Right lung (tissue), 5 donors: ENCODE measurements around the gene PLA2G10. TPM values are rescaled to one million over a fixed set of nuclear protein-coding genes. Genes with fewer than 3 reads are reported as not detected.
A peak's percentile ranks its signal among the peaks of the same experiment; 100 is the strongest.
"Not testable (repeated sequence)": the region's sequence is repeated elsewhere in the genome, so short reads cannot be mapped to it uniquely, and the experiment has no call there.

ENCODE experiments used
- DNase-seq, 2 donors: peaks; one replicate each; pipeline ENCODE4 v3.0.0-alpha.2; 2013
- polyA plus RNA-seq, 5 donors: library from polyadenylated mRNA; unstranded; fragments of 120-200 nt; gene quantifications; one replicate each; pipeline versions ENCODE4 v1.2.1 to v1.2.3, GENCODE V29; 2013; ENCODE audit warnings: inconsistent platforms in 1 of 5, low replicate concordance in 1 of 5; ENCODE audit not compliant: insufficient read length in 5 of 5, insufficient read depth in 1 of 5

The PLA2G10 gene
- polyA plus RNA-seq, 5 donors = 0.31 to 0.69 (median 0.42) TPM; not detected in 1

DNA sequence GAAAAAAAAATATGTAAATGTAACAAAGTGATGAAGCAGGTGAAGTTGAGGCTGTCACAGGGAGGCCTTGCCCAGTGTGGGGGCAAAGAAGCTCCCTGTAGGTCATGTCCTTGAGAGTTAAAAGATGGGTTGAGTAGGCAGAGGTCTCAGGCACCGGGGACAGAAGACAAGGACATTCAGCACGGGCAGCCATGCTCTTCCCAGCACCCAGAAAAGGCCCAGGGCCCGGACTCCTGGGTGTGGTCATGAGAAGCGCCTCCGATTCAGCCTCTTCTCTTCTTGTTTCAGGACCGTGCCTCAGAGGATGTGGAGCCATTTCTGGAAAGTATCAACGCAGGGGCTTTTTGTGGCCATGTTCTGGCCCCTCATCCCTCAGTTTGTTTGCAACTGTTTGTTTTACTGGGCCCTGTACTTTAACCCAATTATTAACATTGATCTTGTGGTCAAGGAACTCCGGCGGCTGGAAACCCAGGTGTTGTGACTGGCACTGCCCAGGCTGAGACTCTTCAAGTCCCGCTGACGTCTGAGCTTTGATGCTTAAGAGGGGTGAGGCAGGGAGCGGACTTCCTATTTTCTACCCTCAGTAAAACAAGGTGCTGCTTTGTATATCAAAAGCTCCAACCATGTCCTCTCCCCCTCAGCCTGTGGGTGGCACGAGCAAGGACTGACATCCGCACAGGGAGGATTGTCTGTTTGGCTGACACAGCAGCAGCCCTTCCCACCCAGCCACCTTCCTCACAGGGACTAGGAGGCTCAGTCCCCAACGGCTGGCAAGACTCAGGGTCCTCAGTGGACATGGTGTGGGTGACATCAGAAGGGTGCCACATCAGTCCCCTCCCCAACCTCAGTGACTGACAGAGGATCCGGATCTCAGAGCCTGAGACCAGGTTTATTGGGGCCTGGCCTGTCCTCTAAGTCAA, 26.5 kb downstream of the PLA2G10 start:
- DNase-seq = no peak

DNA sequence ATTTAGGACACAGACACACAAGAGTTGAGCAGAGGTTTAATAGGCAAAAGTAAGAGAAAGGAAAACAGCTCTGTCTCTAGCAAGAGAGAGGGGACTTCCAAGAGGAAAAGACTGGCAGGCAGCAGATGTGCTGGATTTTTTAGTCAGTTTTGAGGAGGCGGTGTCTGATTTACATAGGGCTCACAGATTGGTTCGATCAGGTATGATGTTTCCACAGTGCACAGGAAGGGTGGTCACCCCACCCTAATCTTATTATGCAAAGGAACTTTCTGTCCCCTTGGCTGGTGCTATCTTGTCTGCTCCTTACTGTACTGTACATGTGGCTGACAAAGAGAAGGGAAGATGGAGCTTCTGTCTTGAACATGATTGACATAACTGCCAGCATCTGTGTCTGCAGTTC, 36.0 kb downstream of the PLA2G10 start:
- DNase-seq = no peak

DNA sequence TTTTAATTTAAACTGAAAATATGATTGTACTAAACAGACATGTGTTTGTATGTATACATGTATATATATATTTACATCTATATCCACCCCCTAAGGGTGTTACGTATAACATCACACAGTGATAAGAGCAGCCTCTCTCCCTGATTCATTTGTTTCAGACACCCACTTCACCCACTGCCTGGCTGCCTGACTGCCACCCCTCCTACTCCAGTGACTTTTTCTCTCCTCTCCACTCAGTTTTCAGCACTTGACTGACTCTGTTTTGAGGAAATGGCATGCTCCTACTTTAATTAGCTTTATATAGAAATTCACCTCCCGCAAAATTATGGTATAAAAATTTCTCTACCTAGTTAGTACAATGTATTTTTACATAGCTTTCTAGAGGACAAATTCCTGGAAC, 41.4 kb downstream of the PLA2G10 start:
- DNase-seq = no peak

DNA sequence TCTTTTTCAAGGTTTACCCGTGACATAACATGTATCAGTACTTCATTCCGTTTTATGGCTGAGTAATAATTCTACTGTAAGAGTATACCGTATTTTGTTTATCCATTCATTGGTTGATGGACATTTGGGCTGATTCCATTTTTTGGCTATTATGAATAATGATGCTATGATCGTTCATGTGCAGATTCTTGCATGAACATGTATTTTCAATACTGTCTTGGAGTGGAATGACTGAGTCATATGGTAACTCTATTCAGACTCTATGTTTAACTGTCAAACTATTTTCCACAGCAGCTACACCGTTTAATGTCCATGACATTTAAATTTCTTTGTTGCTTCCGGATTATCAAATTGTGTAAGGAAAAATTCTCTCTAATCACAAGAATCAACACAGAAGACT, 43.5 kb downstream of the PLA2G10 start:
- DNase-seq = no peak

DNA sequence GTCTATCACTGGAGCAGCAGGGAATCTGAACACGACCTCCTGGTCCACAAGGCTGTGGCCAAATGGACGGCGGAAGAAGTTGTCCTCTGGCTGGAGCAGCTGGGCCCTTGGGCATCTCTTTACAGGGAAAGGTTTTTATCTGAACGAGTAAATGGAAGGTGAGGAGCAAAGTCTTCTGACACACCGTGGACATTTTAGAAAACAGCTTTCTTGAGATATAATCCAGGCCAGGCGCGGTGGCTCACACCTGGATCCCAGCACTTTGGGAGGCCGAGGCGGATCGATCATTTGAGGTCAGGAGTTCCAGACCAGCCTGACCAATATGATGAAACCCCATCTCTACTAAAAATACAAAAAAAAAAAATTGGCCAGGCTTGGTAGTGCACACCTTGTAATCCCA, 44.3 kb downstream of the PLA2G10 start:
- no peak for DNase-seq

DNA sequence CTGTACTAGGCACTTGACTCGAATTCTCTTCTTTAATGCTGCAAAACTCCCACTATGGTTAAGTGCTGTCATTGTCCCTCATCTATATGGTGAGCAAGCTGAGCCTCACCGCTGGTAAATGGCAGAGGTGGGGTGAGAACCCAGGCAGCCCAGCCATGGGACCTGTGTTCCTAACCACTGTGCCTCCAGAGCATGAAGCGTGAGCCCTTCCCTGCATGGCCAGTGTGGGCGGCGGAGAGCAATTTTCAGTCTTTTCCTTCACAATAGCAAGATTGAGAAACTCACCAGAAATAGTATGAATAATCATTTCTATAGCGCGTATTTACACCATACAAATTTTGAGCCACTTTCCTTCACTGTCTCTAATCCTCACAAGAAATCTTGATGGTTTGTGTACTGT, 52.2 kb downstream of the PLA2G10 start:
- DNase-seq = no peak

DNA sequence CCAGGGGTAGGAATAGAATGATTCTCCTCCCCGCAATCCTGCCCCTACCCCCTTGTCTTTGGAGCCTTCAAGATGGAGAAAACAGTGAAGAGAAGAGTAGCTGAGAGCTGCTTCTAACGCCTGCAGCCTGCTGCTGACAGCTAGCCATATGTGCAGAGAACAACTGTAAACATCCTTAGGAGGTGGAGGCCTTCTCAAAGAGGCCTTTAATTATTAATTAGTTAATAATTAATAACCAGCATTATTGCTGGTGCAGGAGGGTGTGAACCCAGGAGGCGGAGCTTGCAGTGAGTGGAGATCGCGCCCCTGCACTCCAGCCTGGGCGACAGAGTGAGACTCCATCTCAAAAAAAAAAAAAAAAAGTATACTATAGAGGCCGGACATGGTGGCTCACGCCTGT, 52.9 kb downstream of the PLA2G10 start:
- no peak for DNase-seq

DNA sequence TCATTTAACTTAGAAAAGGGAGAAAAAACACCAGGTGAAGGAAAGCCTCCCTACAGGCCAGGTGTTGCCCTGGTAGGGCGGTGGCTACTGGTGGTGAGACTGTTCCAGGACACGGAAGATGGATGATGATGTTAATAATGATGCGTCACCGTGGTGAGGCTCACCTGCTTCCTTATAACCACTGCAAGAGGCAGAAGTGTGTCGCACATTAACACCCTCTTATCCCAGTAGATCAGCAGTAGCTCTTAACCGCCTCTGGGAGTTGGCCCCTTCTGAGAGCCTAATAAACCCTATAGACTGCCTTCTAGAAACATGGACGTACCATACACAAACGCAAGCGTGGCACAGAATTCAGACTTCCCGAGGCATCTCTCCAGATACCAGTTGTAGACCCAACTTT, 53.6 kb downstream of the PLA2G10 start:
- no peak for DNase-seq

DNA sequence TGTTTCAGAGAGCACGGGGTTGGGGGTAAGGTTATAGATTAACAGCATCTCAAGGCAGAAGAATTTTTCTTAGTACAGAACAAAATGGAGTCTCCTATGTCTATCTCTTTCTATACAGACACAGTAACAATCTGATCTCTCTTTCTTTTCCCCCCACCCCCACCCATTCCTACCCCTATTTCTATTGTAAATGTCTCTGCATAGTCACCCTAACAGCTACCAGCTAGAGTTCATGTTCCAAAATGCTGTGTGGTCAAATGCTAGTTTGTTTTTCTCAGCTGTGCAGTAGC, 57.2 kb downstream of the PLA2G10 start:
- not testable (repeated sequence) for DNase-seq

DNA sequence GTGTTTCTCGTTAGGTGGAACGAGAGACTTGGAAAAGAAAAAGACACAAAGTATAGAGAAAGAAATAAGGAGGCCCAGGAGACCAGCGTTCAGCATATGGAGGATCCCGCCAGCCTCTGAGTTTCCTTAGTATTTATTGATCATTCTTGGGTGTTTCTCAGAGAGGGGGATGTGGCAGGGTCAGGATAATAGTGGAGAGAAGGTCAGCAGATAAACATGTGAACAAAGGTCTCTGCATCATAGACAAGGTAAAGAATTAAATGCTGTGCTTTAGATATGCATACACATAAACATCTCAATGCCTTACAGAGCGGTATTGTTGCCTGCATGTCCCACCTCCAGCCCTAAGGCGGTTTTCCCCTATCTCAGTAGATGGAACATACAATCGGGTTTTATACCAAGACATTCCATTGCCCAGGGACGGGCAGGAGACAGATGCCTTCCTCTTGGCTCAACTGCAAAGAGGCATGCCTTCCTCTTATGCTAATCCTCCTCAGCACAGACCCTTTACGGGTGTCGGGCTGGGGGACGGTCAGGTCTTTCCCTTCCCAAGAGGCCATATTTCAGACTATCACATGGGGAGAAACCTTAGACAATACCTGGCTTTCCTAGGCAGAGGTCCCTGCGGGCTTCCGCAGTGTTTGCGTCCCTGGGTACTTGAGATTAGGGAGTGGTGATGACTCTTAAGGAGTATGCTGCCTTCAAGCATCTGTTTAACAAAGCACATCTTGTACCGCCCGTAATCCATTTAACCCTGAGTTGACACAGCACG, 57.7 kb downstream of the PLA2G10 start:
- not testable (repeated sequence) for DNase-seq

DNA sequence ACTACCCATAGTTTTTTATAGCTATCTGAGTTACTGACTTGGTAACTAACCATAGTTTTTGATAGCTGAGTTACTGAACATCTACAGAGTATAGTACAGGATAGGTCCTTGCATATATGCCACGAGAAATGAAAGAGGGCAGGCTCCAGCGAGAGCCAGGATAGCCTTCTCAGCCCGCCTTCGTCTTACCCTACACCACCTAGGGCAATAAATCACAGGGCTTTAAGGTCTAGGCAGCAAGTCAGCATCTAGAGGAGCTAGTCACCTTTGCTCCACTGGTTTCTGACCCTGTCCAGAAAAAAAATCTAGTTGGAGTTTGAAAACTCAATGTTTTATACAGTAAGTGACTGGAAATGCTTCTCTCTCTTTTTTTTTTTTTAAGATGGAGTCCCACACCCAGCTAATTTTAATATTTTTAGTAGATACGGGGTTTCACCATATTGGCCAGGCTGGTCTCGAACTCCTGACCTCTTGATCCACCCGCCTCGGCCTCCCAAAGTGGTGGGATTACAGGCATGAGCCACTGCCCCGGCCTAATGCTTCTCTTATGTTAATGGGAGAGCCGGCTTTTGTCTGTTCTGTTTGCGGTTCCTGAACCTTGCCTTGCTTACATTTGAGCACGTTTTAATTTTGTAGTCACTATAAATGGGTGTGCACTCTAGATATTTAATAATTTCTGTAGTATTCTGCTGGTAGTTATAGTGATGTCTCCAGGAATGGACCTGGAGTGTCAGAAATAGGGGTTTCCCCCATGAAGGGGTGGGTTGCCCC, 58.5 kb downstream of the PLA2G10 start:
- DNase-seq = no peak

DNA sequence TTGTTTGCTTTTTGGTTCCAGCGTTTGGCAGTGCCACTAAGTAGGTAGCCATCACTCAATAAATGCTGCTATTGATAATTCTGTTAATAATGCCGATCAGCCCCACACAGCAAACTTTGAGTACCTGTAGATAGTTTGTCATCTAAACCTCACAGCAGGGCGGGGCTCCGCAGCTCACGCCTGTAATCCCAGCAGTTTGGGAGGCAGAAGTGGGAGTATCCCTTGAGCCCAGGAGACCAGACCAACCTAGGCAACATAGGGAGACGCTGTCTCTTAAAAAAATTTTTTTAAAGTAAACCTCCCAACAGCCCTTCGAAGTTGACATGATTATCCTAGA, 59.8 kb downstream of the PLA2G10 start:
- no peak for DNase-seq

DNA sequence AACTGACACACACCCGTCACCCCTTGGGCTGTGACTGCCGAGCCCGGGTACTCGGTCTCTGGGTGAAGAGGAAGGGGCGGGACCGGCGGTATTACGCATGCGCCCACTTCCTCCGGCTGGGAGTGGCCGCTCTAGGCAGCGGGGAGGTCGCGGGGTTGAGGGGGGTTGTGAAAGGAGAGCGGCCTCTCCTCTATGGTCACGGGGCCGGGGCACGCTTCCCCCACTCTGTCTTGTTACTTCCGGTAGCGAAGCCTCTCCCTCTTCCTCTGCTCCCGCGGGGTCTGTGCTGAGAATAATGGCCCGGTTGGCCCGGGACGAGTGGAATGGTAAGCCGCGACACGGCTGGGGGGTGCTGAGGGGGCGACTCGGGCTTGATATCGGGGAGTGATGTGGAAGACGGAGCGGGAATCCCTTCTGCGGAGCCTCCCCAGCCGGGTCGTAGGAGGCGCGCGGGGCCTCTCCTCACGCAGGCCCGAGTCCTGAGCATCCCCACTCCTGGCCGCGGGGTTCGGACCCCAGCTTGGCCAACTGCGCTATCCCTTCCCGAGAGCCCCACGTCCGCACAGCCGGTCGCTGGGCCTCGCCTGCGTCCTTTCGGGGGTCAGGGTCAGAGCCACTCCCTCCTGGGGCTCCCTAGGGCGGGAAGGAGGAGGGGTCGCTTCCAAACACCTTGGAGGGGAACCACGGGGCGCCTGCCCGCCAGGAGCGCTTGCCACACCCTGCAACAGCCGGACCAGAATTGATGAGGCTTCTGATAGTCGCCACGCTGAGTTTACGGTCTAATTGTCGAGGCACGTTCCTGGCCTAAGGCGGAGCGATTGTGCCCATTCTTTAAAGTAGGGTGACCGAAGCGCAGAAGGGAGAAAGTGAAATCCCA, 61.2 kb downstream of the PLA2G10 start, which contains the start of gene BFAR:
BFAR (plus strand) TSS at position 259 of the 877 bp plus-strand sequence. CDS start 11,396 bp downstream, outside the sequence.
- DNase-seq = peak; percentile 96 to 98

DNA sequence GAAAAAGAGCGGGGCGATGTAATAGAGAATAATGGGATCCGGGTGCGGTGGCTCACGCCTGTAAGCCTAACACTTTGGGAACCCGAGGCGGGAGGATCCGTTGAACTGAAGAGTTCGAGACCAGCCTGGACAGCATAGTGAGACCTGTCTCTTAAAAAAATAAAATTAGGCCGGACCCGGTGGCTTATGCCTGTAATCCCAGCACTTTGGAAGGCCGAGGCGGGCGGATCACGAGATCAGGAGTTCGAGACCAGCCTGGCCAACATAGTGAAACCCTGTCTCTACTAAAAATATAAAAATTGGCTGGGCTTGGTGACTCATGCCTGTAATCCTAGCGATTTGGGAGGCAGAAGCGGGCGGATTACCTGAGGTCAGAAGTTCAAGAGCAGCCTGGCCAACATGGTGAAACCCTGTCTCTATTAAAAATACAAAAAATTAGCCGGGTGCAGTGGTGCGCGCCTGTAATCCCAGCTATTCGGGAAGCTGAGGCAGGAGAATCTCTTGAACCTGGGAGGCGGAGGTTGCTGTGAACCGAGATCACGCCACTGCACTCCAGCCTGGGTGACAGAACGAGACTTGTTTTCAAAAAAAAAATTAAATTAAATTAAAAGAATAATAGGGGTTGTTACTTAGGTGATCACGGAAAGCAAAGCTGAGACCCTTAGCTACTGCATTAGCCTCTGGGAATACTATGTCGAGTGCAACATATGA, 63.3 kb downstream of the PLA2G10 start:
- not testable (repeated sequence) for DNase-seq

DNA sequence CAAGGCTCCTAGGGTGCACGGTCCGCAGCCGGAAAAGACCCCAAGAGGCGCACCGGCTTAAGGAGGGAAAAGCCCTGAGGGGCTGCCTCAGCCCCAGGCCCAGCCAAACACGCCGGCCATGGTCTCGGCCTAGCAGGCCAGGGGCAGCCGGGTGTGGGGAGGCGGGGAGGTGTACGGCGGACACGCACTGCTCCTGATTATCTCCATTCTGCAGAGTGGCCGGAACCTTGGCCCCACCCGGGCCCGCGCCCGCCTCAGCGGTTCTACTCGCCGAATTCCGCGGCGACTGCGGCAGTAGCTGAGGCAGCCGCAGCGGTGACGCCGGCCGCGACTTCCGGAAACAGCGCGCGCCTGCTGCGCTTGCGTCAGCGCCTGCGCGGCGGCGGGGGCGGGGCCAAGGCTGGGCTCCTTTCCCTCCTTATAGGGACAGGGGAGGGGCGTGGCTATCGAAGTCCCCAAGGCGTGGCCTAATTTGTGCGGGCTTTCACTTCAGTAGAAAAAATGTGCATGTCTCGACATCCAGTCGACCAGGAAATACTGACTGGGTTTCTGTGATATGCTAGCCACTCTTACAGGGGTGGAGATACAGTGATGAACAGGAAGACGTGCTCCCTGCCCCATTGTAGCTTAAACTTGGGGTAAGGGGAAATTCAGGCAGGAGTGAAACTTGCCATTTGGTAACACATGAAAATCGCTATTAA, 64.0 kb downstream of the PLA2G10 start, which contains the start of gene PARN:
PARN (minus strand) TSS at position 342 of the 701 bp plus-strand sequence; CDS start at position 207, 135 bp downstream.
- DNase-seq = peak; percentile 94 to 96

DNA sequence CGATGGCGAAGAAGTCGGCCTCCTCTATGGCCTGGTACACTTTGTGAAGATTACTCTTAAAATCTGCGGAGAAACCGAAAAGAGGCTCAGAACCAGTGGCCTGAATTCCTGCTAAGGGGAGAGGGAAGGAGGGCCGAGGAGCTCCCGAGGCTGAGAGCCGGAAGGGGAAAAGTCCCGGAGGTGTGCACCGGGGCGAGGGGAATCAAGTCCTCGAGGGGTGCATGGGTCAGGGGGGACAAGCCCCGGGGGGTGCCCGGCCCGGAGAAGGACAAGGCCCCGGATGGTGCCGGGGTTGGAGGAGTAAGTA, 64.5 kb downstream of the PLA2G10 start:
- DNase-seq = no peak

DNA sequence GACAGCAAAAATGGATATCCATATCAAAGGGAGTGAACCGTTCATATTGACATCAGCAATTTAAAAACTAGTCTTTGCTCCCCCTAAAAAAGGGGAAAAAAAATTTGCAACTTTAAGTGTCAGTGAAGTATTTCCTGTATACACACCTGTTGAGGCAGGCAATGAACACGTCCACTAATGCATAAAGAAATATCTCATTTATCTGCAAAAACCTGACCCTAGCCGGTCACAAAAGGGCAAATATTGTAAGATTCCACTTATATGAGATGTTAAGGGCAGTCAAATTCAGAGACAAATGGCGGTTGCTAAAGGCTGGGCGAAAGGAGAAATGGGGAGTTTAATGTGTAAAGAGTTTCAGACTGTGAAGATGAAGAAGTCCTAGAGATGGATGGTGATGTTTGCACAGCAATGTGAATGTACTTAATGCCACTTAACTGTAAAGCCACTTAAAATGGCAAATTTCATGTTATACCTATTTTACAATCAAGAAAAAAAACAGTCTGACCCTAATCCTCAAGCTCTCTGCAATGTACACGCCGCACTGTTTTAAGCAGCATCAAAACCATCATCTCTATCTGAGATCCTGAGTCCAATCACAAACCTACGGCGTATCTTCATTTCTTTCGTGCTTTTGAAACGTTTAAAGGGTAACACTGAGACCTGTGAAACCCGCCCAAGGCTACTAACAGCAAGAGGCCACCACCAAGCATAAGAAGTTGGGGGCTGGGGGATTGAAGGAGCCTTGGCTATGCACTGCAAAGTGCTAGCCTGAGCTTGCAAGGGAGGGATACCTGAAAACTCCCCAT, 65.1 kb downstream of the PLA2G10 start:
- DNase-seq = no peak

DNA sequence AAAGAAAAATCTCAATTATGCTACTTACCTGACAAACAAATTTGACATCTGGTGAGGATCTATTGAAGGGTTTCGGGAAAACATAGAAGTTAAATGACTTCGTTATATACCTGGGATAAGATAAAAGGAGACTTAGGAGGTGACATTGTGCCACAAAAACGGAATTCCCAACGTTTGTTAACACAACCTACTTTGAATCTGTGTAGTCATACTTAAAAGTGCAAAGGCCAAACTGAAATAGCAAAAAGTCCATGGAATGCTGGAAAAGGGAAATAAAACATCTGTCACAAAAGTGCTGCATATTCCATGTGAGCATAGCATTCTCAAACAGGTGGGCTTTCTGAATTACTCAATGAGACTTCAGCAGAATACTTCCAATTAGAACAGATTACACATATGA, 67.0 kb downstream of the PLA2G10 start:
- DNase-seq = no peak
